SK-N-SH treated with all-trans-retinoic acid at 6 μM for 48 hours (cell line): ENCODE results near the gene PCED1A.

ENCODE experiments used
- ATAC-seq: fragments of 200-7000 bp; cut with Tn5 transposase; 3 replicates; pipeline ENCODE4 v1.9.1; 2020; ENCODE audit warnings: mild to moderate bottlenecking, moderate library complexity
- ARNTL ChIP-seq: fragments of 450-650 bp; formaldehyde crosslinking; IDR thresholded peaks from 2 replicates; pipeline ENCODE4 v1.5.0; 2020; ENCODE audit warnings: low read depth, mild to moderate bottlenecking, moderate library complexity, borderline replicate concordance
- BACH2 ChIP-seq: fragments of 250-450 bp; sonication (Bioruptor Pico); IDR thresholded peaks from 2 replicates; pipeline ENCODE4 v1.9.0; 2021; ENCODE audit warnings: mild to moderate bottlenecking, borderline replicate concordance
- CSDC2 ChIP-seq: fragments of 250-450 bp; sonication (Bioruptor Pico); IDR thresholded peaks from 2 replicates; pipeline ENCODE4 v1.5.0; 2020; ENCODE audit warnings: mild to moderate bottlenecking, moderate library complexity
- CSRNP3 ChIP-seq: fragments of 250-450 bp; sonication (Bioruptor Pico); IDR thresholded peaks from 2 replicates; pipeline ENCODE4 v1.5.1; 2021; ENCODE audit warnings: mild to moderate bottlenecking, moderate library complexity
- ESRRG ChIP-seq: fragments of 250-450 bp; sonication (Bioruptor Pico); IDR thresholded peaks from 2 replicates; pipeline ENCODE4 v1.6.1; 2021; ENCODE audit warnings: mild to moderate bottlenecking
- GLIS3 ChIP-seq: fragments of 250-450 bp; sonication (Bioruptor Pico); IDR thresholded peaks from 2 replicates; pipeline ENCODE4 v1.5.0; 2020; ENCODE audit warnings: mild to moderate bottlenecking, moderate library complexity
- ISL1 ChIP-seq: fragments of 250-450 bp; sonication (Bioruptor Pico); IDR thresholded peaks from 2 replicates; pipeline ENCODE4 v2.1.2; 2022; ENCODE audit warnings: mild to moderate bottlenecking, moderate library complexity
- OSR1 ChIP-seq: fragments of 250-450 bp; sonication (Bioruptor Pico); IDR thresholded peaks from 2 replicates; pipeline ENCODE4 v1.8.0; 2022; ENCODE audit warnings: moderate library complexity, mild to moderate bottlenecking, inconsistent platforms
- PATZ1 ChIP-seq: fragments of 250-450 bp; sonication (Bioruptor Pico); IDR thresholded peaks from 2 replicates; pipeline ENCODE4 v1.8.0; 2020; ENCODE audit warnings: mild to moderate bottlenecking, moderate library complexity, borderline replicate concordance
- PPARA ChIP-seq: fragments of 250-450 bp; sonication (Bioruptor Pico); IDR thresholded peaks from 2 replicates; pipeline ENCODE4 v1.5.0; 2020; ENCODE audit warnings: mild to moderate bottlenecking, borderline replicate concordance
- RARB ChIP-seq: fragments of 250-450 bp; sonication (Bioruptor Pico); IDR thresholded peaks from 2 replicates; pipeline ENCODE4 v1.8.0; 2021; ENCODE audit warnings: mild to moderate bottlenecking, moderate library complexity
- SNAI2 ChIP-seq: fragments of 250-450 bp; sonication (Bioruptor Pico); IDR thresholded peaks from 2 replicates; pipeline ENCODE4 v1.5.0; 2020; ENCODE audit warnings: mild to moderate bottlenecking, moderate library complexity
- TCF4 ChIP-seq: fragments of 250-450 bp; sonication (Bioruptor Pico); IDR thresholded peaks from 2 replicates; pipeline ENCODE4 v1.8.0; 2021; ENCODE audit warnings: mild to moderate bottlenecking, moderate library complexity, borderline replicate concordance
- TSHZ2 ChIP-seq: fragments of 250-450 bp; sonication (Bioruptor Pico); IDR thresholded peaks from 2 replicates; pipeline ENCODE4 v1.5.0; 2020; ENCODE audit warnings: mild to moderate bottlenecking, moderate library complexity
- ZFP30 ChIP-seq: fragments of 450-650 bp; formaldehyde crosslinking; IDR thresholded peaks from 2 replicates; pipeline ENCODE4 v1.5.0; 2022; ENCODE audit warnings: mild to moderate bottlenecking, moderate library complexity
- ZNF565 ChIP-seq: fragments of 450-650 bp; formaldehyde crosslinking; conservative IDR thresholded peaks from 2 replicates; pipeline ENCODE4 v1.5.0; 2020; ENCODE audit warnings: low read depth, mild to moderate bottlenecking, moderate library complexity
- ZNF70 ChIP-seq: fragments of 450-650 bp; formaldehyde crosslinking; IDR thresholded peaks from 2 replicates; pipeline ENCODE4 v1.5.0; 2020; ENCODE audit warnings: mild to moderate bottlenecking, moderate library complexity
- TF ChIP-seq, protein P1 (sequence below): fragments of 250-450 bp; sonication (Bioruptor Pico); IDR thresholded peaks from 2 replicates; pipeline ENCODE4 v1.8.0; 2021; ENCODE audit warnings: low read depth, mild to moderate bottlenecking, moderate library complexity, borderline replicate concordance
- TF ChIP-seq, protein P2 (sequence below): fragments of 250-450 bp; sonication (Bioruptor Pico); IDR thresholded peaks from 2 replicates; pipeline ENCODE4 v1.5.1; 2020; ENCODE audit warnings: low read depth, mild to moderate bottlenecking, moderate library complexity

The PCED1A gene

DNA sequence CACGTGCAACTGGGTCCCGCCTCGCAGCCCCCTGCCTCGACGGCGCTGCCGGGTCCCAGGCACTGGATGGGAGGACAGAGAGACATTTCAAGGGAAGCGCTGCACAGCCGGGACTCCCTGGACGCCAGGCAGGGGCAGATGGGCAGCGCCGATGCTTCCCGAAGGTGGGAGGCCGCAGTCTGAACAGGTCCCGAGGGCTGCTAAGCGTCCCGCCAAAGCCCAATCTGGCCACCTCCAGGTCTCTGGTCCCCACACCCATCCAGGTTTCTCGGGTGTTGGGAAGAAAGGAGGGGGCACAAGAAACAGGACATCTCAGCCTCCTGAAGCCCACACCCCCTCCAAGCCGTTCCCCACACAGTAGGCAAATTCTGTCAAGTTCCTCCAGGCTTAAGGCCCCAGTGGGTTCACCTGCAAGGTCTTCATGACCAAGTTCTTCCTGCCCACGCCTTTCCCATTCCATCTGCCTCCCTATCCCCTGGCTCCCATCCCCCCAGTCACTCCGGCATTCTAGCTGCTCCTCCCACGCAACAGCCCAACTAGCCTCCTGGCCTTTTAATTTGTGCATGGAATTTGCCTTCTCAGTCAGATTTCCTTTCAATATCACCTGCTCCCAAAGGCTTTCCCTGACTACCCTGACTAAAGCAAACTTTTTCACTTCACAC, 34.6 kb downstream of the PCED1A start (continued):
- TF ChIP-seq ZNF70 (CRISPR knock-in tag), result no peak
- TF ChIP-seq CSDC2 (CRISPR knock-in tag), result no peak

GRCh38 chr20:2804852-2805688, 35.4 kb downstream of the PCED1A start:
- no peak for ATAC-seq
- TF ChIP-seq BACH2, result no peak
- TF ChIP-seq OSR1 (CRISPR knock-in tag), result no peak
- no peak for TF ChIP-seq PATZ1 (CRISPR knock-in tag)
- TF ChIP-seq TSHZ2 (CRISPR knock-in tag), result no peak
- no peak for TF ChIP-seq TCF4 (CRISPR knock-in tag)
- TF ChIP-seq ZNF565 (CRISPR knock-in tag), result no peak
- TF ChIP-seq, protein P1, sequence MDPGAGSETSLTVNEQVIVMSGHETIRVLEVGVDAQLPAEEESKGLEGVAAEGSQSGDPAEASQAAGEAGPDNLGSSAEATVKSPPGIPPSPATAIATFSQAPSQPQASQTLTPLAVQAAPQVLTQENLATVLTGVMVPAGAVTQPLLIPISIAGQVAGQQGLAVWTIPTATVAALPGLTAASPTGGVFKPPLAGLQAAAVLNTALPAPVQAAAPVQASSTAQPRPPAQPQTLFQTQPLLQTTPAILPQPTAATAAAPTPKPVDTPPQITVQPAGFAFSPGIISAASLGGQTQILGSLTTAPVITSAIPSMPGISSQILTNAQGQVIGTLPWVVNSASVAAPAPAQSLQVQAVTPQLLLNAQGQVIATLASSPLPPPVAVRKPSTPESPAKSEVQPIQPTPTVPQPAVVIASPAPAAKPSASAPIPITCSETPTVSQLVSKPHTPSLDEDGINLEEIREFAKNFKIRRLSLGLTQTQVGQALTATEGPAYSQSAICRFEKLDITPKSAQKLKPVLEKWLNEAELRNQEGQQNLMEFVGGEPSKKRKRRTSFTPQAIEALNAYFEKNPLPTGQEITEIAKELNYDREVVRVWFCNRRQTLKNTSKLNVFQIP (CRISPR knock-in tag), result no peak
- no peak for TF ChIP-seq ESRRG
- TF ChIP-seq, protein P2, sequence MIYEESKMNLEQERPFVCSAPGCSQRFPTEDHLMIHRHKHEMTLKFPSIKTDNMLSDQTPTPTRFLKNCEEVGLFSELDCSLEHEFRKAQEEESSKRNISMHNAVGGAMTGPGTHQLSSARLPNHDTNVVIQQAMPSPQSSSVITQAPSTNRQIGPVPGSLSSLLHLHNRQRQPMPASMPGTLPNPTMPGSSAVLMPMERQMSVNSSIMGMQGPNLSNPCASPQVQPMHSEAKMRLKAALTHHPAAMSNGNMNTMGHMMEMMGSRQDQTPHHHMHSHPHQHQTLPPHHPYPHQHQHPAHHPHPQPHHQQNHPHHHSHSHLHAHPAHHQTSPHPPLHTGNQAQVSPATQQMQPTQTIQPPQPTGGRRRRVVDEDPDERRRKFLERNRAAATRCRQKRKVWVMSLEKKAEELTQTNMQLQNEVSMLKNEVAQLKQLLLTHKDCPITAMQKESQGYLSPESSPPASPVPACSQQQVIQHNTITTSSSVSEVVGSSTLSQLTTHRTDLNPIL (CRISPR knock-in tag), result no peak
- no peak for TF ChIP-seq ZFP30 (CRISPR knock-in tag)
- no peak for TF ChIP-seq RARB
- TF ChIP-seq SNAI2 (CRISPR knock-in tag), result no peak
- TF ChIP-seq ISL1 (CRISPR knock-in tag), result no peak
- no peak for TF ChIP-seq CSRNP3
- no peak for TF ChIP-seq CSDC2 (CRISPR knock-in tag)
- TF ChIP-seq GLIS3 (CRISPR knock-in tag), result no peak

DNA sequence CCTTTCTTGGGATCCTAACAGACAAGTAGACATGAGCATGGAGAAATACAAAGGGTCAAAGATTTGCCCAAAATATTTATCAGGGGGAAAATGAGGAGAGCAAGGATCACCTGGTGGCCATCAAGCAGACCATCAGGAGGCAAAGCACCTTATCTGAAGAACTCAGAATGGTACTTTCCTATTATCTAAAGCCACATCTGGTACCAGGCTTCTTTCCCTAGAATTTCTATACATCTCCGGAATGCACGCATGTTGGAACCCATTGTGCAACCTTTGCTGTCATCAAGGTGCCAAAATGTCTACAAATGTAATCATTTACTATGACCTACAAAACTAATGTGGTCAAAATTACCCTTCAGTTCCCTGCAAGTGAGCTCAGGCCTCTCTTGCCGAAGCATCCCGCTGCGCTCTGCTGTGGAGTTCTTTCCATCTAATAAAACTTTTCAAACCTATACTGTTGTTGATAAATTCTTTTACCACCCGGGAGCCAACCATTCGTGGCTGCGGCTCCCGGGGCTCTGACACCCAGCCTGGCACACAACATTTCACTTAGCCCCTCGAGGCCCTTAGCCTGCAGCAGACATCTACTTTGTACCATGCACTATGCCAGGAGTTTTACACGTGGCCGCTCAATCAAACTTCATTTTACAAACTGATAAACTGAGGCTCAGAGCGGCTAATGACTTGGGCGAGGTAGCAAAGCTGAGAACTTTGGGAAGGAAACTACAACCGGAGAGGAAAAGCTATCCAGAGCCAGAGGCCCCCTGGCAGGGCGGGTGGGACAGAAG, 36.2 kb downstream of the PCED1A start:
- no peak for ATAC-seq
- no peak for TF ChIP-seq TSHZ2 (CRISPR knock-in tag)
- no peak for TF ChIP-seq SNAI2 (CRISPR knock-in tag)
- no peak for TF ChIP-seq ARNTL (CRISPR knock-in tag)
- TF ChIP-seq ESRRG, result no peak
- TF ChIP-seq PATZ1 (CRISPR knock-in tag), result no peak
- TF ChIP-seq, protein P2 (CRISPR knock-in tag), result no peak
- no peak for TF ChIP-seq PPARA
- TF ChIP-seq TCF4 (CRISPR knock-in tag), result no peak
- TF ChIP-seq, all 23 proteins: peak for 0
